GM19468 (cell line): Measurements from ENCODE around the gene BCL11B.

Source experiments
- ATAC-seq: cut with Tn5 transposase; IDR thresholded peaks from one replicate; pipeline ENCODE4 v1.9.1; 2021; ENCODE audit warnings: mild to moderate bottlenecking, moderate library complexity, moderate number of reproducible peaks; ENCODE audit not compliant: unreplicated experiment; ENCODE audit errors: extremely low read depth

BCL11B gene

DNA sequence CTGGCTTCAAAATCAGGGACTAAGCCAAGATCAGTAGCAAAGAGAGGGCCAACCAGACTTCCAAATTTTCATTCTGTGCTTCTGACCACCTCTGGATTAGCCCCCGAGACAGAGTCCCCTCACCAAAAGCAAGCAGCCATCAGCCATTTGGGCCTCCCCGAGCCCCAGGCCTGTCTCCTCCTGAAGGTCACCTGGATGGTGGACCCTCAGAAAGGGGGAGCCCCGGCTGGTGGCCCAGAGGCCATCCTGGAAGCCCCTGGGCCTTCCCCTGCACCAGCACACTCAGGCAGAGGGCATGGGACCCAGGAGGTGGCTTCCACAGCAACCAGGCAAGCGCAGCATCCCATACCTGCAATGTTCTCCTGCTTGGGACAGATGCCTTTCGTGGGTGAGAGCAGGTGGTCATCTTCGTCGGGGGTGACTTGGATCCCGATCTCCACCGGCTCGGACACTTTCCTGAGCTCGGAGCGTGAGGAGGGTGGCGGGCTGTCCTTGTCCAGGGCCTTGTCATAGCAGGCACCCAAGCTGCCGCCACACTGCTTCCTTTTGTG lies 14.8 kb downstream of the BCL11B start:
- no peak for ATAC-seq

DNA sequence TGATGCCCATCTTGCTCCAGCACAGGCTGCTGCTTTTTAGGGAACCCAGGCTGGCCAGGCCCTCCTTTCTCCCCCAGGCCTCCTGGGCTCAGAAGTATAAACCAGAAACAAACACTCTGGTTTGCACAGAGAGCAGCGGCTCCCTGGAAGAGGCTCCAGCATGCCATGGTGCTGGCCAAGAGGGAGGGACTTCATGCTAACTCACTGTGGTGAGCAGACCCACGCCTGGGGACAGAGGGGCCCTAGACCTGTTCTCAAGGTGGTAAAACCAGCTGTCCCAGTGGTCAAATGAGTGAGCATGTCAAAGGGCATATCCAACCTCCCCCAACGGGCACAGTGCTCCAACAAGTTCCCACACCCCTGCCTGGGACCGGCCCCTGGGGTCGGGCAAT lies 15.5 kb downstream of the BCL11B start:
- no peak for ATAC-seq

DNA sequence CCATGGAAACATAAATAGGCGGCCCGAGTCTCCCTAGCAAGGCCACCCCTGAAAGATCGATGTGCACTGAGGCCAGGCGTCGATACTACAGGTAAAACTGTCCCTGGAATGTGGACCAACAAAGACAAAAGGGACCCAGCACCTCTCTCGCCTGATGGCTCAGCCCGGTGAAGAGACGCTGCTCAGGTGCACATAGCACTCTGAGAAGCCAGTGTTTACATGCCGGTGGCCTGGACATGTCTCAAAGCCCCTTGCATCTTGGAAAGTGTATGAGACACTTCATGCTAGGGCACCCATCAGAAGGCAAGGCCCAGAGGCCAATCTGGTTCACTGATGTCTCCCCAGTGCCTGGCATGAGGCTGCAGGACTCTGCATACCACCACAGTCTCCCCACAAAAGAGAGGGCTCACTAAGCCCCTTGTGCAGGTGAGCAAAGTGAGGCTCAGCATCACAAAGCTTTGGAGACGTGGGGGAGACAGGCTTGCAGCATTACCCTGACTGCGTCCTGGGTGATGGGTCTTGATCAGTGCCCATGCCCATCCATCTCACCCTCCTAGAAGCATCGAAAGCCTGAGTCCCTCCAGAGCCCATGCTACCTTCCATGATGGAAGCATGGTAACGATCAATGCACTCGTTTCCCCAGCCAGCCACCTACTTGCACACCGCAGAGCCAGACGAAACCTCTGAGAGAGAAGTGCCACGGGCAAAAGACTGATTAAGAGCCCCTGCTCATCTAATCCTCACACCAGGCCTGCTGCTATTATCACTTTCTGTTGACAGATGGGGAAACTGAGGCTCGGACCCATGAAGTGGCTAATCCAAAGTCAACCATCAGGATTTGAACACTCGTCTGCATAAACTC lies 16.1 kb downstream of the BCL11B start:
- no peak for ATAC-seq

DNA sequence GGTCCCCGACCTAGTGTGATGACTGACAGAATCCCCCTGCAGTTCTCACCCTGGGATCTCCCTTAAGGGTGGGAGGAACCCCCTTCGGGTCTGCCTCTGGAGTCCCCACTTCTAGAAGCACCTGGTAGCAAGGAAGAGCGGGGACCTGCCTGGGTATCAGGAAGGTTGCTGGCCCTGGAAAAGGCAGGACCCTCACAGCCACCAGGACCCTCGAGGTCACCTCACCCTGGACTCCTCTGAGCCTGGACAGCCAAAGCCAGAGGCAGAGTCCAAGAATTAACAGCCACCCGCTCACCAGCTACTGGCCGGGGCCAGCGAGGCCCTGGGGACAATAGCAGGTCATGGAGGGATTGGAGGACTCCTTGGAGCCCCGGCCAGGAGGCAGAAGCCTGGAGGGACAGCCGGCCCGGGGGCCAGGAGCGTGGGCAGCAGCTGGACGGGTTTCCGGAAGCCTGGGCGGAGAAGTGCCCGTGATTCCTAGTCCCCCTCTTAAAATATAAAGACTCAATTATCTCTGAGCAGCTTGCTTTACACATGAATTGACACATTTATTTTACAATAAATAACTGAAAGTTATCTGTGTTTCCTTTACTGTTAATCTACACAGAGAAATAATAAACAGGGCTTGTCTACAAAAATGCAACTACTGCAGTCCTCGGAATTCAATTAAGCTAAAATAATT lies 17.5 kb downstream of the BCL11B start:
- ATAC-seq: no peak

DNA sequence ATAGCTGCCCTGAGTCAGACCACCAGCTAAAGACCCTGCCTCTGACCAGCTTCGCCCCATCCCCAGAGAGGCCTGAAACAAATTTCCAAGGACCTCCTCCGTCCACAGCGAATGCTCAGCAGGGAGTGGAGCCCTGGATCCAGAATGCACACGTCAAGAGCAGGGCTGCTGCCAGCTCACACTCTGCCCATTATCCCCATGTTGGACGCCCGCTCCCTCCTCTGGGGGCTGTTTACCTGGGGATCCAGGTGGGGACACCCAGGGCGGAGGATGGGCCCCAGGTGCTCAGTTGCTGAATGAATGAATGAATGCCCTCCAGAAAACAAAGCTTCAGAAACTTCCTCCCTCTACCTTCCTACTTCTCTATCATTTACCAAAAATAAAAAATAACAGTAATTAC lies 18.1 kb downstream of the BCL11B start:
- no peak for ATAC-seq

DNA sequence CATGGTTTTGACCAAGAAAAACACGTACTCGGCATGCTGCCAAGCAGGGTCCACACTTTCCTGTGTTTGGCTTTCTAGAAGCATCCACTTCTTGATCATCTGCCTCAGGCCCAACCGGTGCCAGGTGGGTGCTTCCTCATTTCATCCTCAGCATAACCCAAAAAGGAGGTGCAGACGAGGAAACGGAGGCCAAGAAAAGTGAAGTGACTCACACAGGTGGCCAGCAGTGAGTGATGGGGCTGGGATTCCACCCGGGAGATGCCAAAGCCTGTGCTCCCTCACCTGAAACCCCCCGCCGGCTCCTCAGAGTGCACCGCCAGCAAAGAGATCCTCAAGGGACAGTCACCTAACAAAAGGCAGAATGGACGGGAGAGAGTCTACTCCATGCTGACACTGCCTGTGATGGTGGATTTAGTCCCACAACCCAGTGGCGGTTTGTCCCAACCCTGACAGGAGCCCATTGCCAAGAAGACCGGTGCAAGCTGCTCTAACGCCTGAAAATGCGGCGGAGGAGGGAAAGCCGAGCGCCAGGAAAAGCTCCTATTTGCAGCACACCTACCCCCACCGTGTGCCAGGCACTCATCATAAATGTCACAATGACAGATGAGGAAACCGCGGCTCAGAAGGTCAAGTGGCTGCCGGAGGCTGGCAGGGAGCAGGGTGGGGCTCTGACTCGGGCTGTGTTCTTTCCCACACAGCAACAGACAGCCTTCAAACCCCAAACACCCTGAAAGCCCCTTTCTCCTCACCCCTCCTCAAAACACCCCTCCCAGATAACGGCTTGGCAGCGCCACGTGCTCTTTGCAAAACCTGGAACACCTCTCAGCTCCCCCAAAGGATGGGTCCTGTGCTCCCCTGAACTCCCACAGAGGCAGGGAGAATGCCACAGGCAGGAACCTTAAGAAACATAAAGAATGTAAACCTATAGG lies 18.8 kb downstream of the BCL11B start:
- ATAC-seq: no peak

DNA sequence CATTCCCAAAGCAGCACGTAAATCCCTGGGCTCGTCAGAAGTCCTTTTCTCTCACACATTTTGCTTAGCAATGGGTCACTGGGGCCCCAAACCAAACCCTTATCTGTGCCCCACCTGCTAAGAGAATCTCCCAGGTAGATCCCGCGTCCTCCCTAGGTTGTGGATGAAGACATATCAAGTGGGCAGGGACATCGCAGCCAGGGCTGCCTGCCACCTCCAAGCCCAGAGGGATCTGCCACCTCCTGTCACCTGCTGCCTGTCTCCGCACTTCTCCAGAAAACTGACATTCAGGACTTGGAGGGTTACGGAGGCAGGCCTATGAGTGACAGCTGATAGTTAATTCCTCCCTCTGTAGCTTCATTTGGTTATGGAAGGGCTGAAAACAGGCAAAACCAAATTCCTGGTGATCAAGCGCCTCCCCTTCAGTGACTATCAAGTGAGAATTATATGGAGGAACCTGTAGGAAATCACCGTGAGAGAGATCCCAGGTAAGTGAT lies 19.5 kb downstream of the BCL11B start:
- ATAC-seq: no peak

DNA sequence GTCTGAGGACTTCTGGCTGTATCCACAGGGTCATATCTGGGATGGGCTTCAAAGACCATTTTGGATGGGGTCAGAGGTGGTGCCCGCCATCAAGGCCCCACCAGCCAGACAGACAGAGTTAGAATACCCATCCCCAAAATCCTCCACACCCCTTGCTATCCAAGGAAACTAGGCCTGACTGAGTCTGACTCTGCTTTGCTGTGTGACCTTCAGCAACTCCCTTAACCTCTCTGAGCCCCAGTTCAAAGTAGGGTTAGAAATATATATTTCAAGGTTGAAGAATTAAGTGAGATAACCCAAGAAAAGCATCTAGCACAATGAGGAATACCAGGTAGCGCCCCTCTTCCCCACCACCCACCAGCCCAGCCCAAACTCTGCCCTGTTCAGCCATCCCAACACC lies 20.3 kb downstream of the BCL11B start:
- ATAC-seq: no peak

DNA sequence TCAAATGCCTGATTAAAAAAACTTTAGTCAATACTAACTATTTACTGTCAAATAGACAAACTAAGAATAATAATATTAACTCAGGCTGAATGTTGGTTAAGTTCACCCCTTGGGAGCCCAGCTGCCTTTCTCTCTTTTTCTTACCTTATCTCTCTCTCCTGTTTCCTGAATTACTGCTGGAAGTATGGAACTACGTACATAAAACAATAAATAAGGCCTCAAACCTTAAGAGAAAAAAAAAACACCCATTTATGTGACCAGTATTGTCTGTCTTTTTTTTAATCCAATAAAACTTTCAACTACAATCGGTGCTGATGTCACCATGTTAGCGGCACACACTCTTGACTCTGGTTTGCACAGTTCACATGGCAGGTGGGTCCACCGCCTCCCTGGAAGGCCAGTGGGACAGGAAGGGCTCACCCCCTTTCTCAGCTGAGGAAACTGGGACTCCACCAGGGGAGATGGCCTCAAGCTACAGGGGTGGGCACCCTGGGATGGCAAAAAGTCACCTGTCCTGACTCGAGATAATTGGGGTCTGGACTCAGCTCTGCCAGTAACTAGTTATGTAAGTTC lies 21.3 kb downstream of the BCL11B start:
- ATAC-seq: no peak

DNA sequence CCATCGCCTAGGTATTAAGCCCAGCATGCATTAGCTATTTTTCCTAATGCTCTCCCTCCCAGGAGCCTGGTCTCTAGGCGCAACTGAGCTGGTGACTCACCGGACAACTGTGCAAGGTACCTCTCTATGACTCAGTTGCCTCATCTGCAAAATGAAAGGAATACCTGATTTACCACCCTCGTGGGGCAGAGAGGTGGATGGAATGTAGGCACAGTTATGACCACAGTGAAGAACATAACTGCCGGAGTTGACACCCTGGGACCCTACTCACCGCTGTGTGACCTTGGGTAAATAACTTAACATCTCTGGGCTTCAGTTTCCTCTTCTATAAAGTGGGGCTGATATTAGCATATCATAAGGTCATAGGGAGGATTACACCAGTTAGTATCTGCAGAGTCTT lies 22.6 kb downstream of the BCL11B start:
- no peak for ATAC-seq

DNA sequence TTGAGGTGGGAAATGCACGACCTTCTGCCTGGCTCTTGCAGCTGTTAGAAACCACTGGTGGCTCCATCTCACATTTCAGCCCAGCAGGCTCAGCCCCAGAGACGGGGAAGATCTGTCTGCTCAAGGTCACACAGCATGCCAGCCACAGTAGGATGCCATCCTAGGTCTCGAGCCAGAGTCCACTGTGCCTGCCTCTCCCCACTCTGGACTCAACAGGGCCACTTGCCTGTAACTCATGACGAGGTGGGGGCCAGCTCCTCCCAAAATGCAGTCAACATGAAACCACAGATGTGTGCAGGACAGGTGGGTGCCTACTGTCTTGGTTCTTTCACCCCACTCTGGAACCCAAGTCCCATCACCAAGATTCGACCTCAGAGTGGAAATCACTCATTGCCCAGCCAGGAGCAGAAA lies 23.2 kb downstream of the BCL11B start:
- ATAC-seq: no peak

DNA sequence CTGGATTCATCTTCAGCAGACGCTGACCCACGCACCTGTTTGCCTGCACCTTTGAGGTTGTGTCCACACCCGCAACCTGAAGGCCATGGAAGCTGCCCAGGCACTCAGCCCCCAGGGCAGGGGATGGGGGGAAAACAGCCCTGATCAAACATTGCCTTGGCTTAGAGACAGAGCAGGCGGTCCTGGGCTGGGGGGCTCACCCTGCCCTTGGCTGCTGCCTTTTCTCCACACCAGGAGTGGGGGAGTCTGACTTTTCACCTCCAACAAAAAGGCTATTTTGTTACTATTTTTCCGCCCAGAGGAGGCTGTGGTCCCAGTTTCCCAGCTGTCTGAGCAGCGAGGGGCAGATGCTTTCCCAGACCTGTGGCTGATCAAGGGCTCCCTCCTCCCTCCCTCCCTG lies 24.2 kb downstream of the BCL11B start:
- no peak for ATAC-seq

DNA sequence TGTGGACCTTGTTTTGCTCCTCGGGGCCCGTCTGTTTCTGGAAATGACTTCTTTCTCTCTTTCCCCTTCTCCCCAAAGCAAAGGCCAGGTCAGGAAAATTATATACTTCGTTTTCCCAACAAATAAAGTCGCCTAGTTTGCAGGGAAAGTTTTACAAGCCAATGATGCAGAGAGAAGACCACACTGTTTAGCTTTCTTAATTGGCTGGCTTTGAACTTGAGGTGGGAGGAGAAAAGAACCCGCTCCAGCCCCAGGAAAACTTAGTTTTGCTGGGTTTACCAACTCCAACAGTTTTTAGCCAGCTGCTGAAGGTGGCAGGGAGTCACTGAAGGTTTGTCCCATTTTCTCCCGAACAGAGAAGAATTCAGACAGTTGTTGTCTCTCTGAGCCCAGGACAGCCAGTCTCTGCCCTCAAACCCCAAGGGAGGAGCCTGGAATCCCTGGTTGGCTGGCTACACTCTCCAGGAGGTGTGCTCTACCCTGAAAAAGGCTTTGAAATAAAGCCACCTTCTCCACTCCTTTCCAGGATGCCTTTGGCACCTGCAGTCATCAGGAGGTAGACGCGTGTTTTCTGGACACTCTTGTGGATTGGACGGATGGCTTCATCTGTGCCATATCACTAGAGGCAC lies 24.8 kb downstream of the BCL11B start:
- ATAC-seq: no peak

DNA sequence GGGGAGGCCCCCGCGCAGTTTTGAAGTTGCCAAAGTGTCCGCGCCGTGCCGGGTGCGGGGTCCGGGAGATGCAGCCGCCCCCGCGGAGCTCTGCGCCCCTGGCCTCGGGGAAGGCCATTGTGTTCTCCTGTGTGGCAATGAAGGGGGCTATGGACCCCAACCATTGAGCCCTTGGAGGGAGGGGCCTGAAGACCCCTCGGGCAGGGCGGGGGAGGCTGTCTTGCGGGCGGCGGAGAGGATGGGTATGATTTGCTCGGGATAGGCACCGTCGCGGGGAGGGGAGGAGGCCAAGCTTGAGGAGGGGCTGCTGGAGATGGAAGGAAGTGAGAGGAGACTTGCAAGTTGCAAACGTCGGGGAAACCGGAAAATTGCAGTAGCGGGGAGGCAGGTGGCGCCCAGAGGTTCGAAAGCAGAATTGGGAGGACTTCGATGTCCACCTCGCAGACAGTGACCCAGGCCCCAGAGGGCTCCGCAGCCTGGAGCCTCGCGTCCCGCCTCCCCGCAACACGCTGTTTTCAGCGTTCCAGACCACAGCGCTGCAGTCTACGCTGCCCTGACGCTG lies 25.4 kb downstream of the BCL11B start:
- no peak for ATAC-seq

DNA sequence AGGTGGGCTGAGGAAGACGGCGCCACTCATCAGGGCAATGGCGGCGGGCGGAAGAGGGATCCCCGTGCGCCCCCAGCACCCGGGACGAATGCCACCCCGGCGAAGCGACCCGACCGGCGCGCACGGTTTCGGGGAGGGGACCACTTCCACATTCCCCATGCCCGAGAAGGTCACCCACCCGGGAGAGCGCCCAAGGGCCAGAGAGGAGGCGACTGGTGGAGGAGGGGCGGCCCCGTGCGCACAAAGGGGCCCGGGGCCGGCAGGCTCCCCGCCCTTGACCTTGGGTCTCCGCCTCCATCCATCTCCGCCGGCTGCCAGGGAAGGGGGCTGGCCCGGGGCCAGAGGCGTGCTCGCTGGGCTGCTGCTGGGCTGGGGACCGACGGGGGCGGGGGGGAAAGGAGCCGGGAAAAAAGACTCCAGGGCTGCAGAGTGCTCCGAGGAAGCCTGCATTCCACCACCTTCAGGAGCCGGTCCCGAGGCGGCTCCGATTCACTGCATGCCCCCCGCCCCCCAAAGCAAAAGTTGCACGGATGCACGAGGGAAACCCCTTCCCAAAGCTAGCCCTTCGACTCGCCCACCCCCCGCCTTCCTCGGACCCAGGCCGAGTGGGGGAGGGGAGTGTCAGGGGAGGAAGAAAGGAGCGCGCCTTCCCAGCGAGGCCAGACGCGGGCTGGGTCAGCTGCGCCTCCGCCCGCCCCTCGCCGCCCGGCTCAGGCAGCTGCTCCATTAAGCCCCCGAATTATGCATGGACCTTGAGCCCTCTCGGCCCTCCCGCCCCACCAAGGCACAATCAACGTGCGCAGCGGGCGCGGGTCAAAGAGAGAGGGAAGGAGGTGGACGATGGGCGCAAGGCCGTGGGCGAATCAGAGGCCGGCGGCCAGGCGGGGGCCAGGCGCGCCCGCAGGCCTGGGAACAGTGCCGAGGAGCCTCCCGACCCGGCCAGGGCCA lies 26.2 kb downstream of the BCL11B start:
- no peak for ATAC-seq

DNA sequence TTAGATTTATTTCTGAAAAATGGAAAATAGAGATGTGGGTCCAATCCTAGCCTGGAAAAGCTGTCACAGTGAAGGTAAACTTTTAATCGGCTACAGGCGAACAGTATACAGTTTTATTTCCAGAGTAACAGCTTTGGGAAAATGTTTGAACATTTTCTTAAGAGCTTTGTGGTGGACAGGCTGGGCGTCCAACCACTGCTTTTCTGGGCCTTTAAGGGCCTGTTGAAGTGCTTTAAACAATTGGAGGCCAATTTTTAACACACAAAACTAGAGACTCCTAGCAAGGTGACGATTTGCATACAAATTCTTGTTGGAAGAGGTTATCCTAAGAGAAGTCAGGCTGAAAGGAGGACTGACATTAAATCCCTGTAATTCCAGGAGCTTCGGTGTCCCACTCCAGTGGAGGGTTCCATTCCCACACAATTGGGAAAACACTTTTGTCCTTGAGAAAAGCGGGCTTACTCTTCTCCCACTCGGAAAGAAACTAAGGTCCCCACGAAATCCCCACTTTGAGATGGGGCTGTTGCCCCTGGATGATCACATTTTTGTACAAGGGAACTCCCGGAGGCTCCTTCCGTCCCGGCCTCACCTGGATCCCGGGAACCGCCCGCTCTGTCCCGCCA lies 26.9 kb downstream of the BCL11B start:
- no peak for ATAC-seq

DNA sequence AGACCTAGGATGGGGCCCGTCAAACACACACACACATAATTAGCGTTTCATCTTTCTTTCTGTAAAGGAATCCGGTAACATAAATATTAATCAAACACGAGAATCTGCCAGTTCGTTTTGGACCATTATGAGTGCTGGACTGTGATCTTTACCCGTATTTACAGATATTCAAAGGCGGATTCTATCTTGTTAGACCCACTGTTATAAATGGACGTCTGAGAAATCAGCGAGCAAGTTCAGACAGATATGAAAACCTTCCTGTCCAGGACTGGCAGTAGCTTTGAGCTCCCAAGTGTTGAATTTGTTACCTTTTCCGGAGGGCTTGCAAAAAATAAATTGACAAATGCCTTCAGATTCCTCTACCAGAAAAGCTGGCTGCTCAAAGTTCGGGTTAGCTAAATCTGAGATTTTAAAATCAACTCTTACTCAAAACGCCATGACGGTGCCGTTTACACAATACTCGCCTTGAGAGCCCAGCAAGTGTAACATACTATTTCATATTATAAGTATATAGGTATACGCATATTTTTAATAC lies 27.6 kb downstream of the BCL11B start:
- no peak for ATAC-seq
